NCI-H345 treated with DMSO at 0.1 percent for 48 hours (cell line): ENCODE results near the gene MAP3K15.
"Not testable (repeated sequence)": the region's sequence is repeated elsewhere in the genome, so short reads cannot be mapped to it uniquely, and the experiment has no call there.

ENCODE experiments used
- DNase-seq: peaks from one replicate; lab custom pipeline; 2025; ENCODE audit not compliant: unreplicated experiment; lab: John Stamatoyannopoulos, UW

MAP3K15 gene

GRCh38 chrX:19422661-19423060 is 92.6 kb downstream of the MAP3K15 start:
- DNase-seq = not testable (repeated sequence)

GRCh38 chrX:19410259-19410658 is 105.0 kb downstream of the MAP3K15 start:
- DNase-seq = no peak

GRCh38 chrX:19403696-19404095 is 111.6 kb downstream of the MAP3K15 start:
- DNase-seq = no peak

- DNase-seq = no peak
Observed at GRCh38 chrX:19392703-19393102, 122.6 kb downstream of the MAP3K15 start.

GRCh38 chrX:19392078-19392477 is 123.2 kb downstream of the MAP3K15 start:
- no peak for DNase-seq

- no peak for DNase-seq
Observed at GRCh38 chrX:19389227-19389845, 126.0 kb downstream of the MAP3K15 start.

GRCh38 chrX:19388741-19389140 is 126.6 kb downstream of the MAP3K15 start:
- DNase-seq = no peak

- DNase-seq = peak; percentile 49
Observed at GRCh38 chrX:19388064-19388679, 127.1 kb downstream of the MAP3K15 start.

- DNase-seq = no peak
Observed at GRCh38 chrX:19386679-19387078, 128.6 kb downstream of the MAP3K15 start.

- peak; percentile 11 for DNase-seq
Observed at GRCh38 chrX:19382555-19383145, 132.7 kb downstream of the MAP3K15 start.

GRCh38 chrX:19381326-19381725 is 134.0 kb downstream of the MAP3K15 start:
- DNase-seq = no peak

GRCh38 chrX:19377799-19378198 is 137.5 kb downstream of the MAP3K15 start:
- DNase-seq = no peak

GRCh38 chrX:19375546-19375945 is 139.8 kb downstream of the MAP3K15 start:
- no peak for DNase-seq

- no peak for DNase-seq
Observed at GRCh38 chrX:19373351-19373891, 141.9 kb downstream of the MAP3K15 start.

- DNase-seq = peak; percentile 19
Observed at GRCh38 chrX:19372547-19373331, 142.6 kb downstream of the MAP3K15 start.

GRCh38 chrX:19372170-19372546 is 143.2 kb downstream of the MAP3K15 start:
- peak; percentile 19 for DNase-seq

- no peak for DNase-seq
Observed at GRCh38 chrX:19370061-19370460, 145.2 kb downstream of the MAP3K15 start.

- DNase-seq = no peak
Observed at GRCh38 chrX:19368576-19368975, 146.7 kb downstream of the MAP3K15 start.

- no peak for DNase-seq
Observed at GRCh38 chrX:19361701-19362100, 153.6 kb downstream of the MAP3K15 start.

GRCh38 chrX:19360903-19361302 is 154.4 kb downstream of the MAP3K15 start:
- no peak for DNase-seq

GRCh38 chrX:19358521-19358920 is 156.8 kb downstream of the MAP3K15 start:
- no peak for DNase-seq

- no peak for DNase-seq
Observed at GRCh38 chrX:19354625-19355024, 160.7 kb downstream of the MAP3K15 start.
